T-cell (primary cell): ENCODE results near the gene CDHR3. TPM values are rescaled to one million over a fixed set of nuclear protein-coding genes. Genes with fewer than 3 reads are reported as not detected.

Experiments
- ATAC-seq, 4 experiments: fragments of 200-7000 bp in 3 of 4; fragments of 150-1000 bp in 1 of 4; cut with Tn5 transposase; replicated peaks in 1 of 4; 1 replicate in 3 of 4; 2 replicates in 1 of 4; pipeline ENCODE4 v1.10.0; 2021; ENCODE audit warnings: moderate library complexity in 3 of 4, mild to moderate bottlenecking in 2 of 4, moderate number of reproducible peaks in 1 of 4
- CTCF ChIA-PET, 2 donors: fragments of 300-600 bp; sonication (Branson Sonifier 250); formaldehyde crosslinking; loops; one replicate each; lab custom pipeline; 2022; ENCODE audit warnings: antibody characterized with exemption in 2 of 2; lab: Charles Lee
- POLR2A ChIA-PET, 2 donors: fragments of 300-600 bp; sonication (Branson Sonifier 250); formaldehyde crosslinking; loops; one replicate each; lab custom pipeline; 2022; ENCODE audit warnings: antibody characterized with exemption in 2 of 2; lab: Charles Lee
- DNase-seq, 35 experiments: peaks; one replicate each; pipeline versions ENCODE4 v3.0.0 to v3.0.0-alpha.2; 2013 to 2023
- H3K27ac ChIP-seq: one replicate; pipeline ENCODE4 v1.5.1; 2013; ENCODE audit warnings: low read length
- H3K27me3 ChIP-seq, 2 experiments: replicated peaks in 1 of 2; 1 replicate in 1 of 2; 2 replicates in 1 of 2; pipeline versions ENCODE4 v1.6.1 to v1.7.0; 2013; ENCODE audit warnings: low read length in 1 of 2, mixed read lengths in 1 of 2; ENCODE audit not compliant: control insufficient read depth in 2 of 2, insufficient read depth in 2 of 2; ENCODE audit errors: extremely low read depth in 1 of 2
- H3K36me3 ChIP-seq, 2 donors: 1 replicate in 1 of 2; 2 replicates in 1 of 2; pipeline versions ENCODE4 v1.6.1 to v1.7.0; 2013; ENCODE audit warnings: low read length in 1 of 2; ENCODE audit not compliant: control insufficient read depth in 2 of 2, insufficient read depth in 1 of 2; ENCODE audit errors: extremely low read depth in 1 of 2
- H3K4me1 ChIP-seq, 2 experiments: 1 replicate in 1 of 2; 2 replicates in 1 of 2; pipeline versions ENCODE4 v1.6.1 to v1.7.0; 2013; ENCODE audit warnings: low read length in 2 of 2, mixed read lengths in 1 of 2; ENCODE audit not compliant: insufficient read depth in 2 of 2, control insufficient read depth in 1 of 2; ENCODE audit errors: extremely low read depth in 1 of 2
- H3K4me3 ChIP-seq, 2 donors: 1 replicate in 1 of 2; 2 replicates in 1 of 2; pipeline versions ENCODE4 v1.5.1 to v1.7.0; 2013; ENCODE audit warnings: mild to moderate bottlenecking in 2 of 2, low read length in 1 of 2, moderate library complexity in 1 of 2; ENCODE audit not compliant: control insufficient read depth in 1 of 2; ENCODE audit errors: extremely low read depth in 1 of 2
- H3K9me3 ChIP-seq: 2 replicates; pipeline ENCODE4 v1.7.0; 2013
- H3K27ac Mint-ChIP-seq, 2 donors: one replicate each; pipeline ENCODE4 v1.8.0; 2020 to 2021; ENCODE audit warnings: mild to moderate bottlenecking in 2 of 2, mixed read lengths in 2 of 2
- H3K27me3 Mint-ChIP-seq, 2 donors: one replicate each; pipeline ENCODE4 v1.8.0; 2021 to 2022; ENCODE audit warnings: mixed read lengths in 2 of 2
- H3K36me3 Mint-ChIP-seq: one replicate; pipeline ENCODE4 v1.8.0; 2021; ENCODE audit warnings: mixed read lengths
- H3K4me1 Mint-ChIP-seq, 3 donors: one replicate each; pipeline ENCODE4 v1.8.0; 2020 to 2022; ENCODE audit warnings: mixed read lengths in 3 of 3, mild to moderate bottlenecking in 1 of 3
- H3K4me3 Mint-ChIP-seq, 3 donors: one replicate each; pipeline ENCODE4 v1.8.0; 2020 to 2022; ENCODE audit warnings: mild to moderate bottlenecking in 3 of 3, mixed read lengths in 3 of 3, moderate library complexity in 3 of 3
- H3K9me3 Mint-ChIP-seq, 3 donors: one replicate each; pipeline ENCODE4 v1.8.0; 2020 to 2022; ENCODE audit warnings: mixed read lengths in 3 of 3
- WGBS: methylation state at CpG from one replicate; pipeline ENCODE4 v1.1.5; 2013; ENCODE audit warnings: missing lambda C conversion rate; ENCODE audit not compliant: insufficient coverage; 5-methylcytosine and 5-hydroxymethylcytosine counted together
- total RNA-seq, 35 experiments: library from RNA in 6 of 35; stranded (reverse) in 6 of 35; fragments of 120-200 nt in 1 of 35; gene quantifications; one replicate each; pipeline versions ENCODE4 v1.2.1 to v1.2.4 and lab custom pipeline; 2013 to 2026

CDHR3 gene
- total RNA-seq, 5 donors from 2014 or later (not counting 1 experiment from before 2014, with no cell fraction given), result 10.5 to 18.5 (median 14.5) TPM

- POLR2A ChIA-PET, result interaction anchor here in 1 of 2 donors (0.5 to 0.6 kb wide), 2 partner anchors 22 to 24 kb away, joined by 4 read pairs; no protein-coding TSS in a partner anchor
- WGBS, result 100% methylated on average over 1 of the region's 3 CpGs
- no peak overlapping the region for H3K4me3 ChIP-seq
- peaks cover 0 to 25% of the 10 kb centered on the region in 2 experiments for H3K4me1 ChIP-seq
- no peaks in the 10 kb centered on the region for H3K9me3 ChIP-seq
- no peaks in the 10 kb centered on the region for H3K36me3 ChIP-seq
- CTCF ChIA-PET, result interaction anchor here (0.9 to 4.9 kb wide), 9 partner anchors 13 to 108 kb away, joined by 3 to 67 read pairs (median 5); no protein-coding TSS in a partner anchor
- no peaks in the 10 kb centered on the region for H3K36me3 Mint-ChIP-seq
- peaks cover 27 to 46% (median 31%) of the 10 kb centered on the region in 3 donors for H3K4me1 Mint-ChIP-seq
- no peak for ATAC-seq
- H3K27me3 ChIP-seq, result peaks cover 0 to 4% of the 10 kb centered on the region in 2 experiments
- H3K27me3 Mint-ChIP-seq, result no peaks in the 10 kb centered on the region
- no peak overlapping the region for H3K27ac ChIP-seq
- DNase-seq, result no peak
- no peak overlapping the region for H3K4me3 Mint-ChIP-seq
- H3K9me3 Mint-ChIP-seq, result no peaks in the 10 kb centered on the region
- no peak overlapping the region for H3K27ac Mint-ChIP-seq
Observed at GRCh38 chr7:106058928-106059324, 95.9 kb downstream of the CDHR3 start.

GRCh38 chr7:106059556-106059955 lies 96.5 kb downstream of the CDHR3 start:
- H3K27ac ChIP-seq, result no peak overlapping the region
- Mint-ChIP-seq H3K9me3 (no peaks in the 10 kb centered on the region), H3K27ac (no peak overlapping the region), H3K36me3 (no peaks in the 10 kb centered on the region), H3K4me1 (peaks cover 27 to 49% (median 31%) of the 10 kb centered on the region in 3 donors), H3K4me3 (no peak overlapping the region), H3K27me3 (no peaks in the 10 kb centered on the region)
- ChIA-PET CTCF (interaction anchor here (1.8 to 4.9 kb wide), 3 partner anchors 95 to 107 kb away, joined by 9 to 67 read pairs (median 59); no protein-coding TSS in a partner anchor), POLR2A (interaction anchor here in 1 of 2 donors (0.5 kb wide), 1 partner anchor 24 kb away, joined by 4 read pairs; no protein-coding TSS in a partner anchor)
- no peak overlapping the region for H3K4me3 ChIP-seq
- peaks cover 0 to 1% of the 10 kb centered on the region in 2 experiments for H3K27me3 ChIP-seq
- 83% methylated on average over 2 of the region's 2 CpGs for WGBS
- ATAC-seq (no peak), DNase-seq (no peak)
- H3K36me3 ChIP-seq, result no peaks in the 10 kb centered on the region
- H3K4me1 ChIP-seq, result peaks cover 0 to 25% of the 10 kb centered on the region in 2 experiments
- H3K9me3 ChIP-seq, result no peaks in the 10 kb centered on the region

DNA sequence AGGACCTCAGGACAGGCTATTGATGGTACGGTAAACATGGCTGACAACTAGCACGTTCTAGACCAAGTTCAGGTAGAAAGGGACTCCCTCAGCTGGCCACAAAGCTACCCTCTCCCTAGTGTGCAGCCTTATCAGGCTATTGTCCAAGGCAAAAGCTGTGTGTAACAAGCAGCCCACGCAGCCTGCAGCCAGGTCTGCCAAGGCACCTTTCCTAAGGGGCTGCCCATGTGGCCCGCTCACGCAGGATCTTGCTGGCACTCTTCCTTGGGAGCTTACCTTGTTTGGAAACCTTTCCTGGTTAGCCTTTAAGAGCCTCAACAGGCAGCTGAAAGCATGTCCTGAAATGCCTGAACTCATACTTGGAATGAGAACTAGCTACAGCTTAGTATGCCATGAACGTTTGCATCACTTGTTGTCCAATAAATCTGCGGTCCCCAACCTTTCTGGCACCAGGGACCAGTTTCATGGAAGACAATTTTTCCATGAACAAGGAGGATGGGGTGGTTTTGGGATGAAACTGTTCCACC lies 97.4 kb downstream of the CDHR3 start:
- H3K27me3 ChIP-seq, result no peaks in the 10 kb centered on the region
- H3K4me1 ChIP-seq, result peaks cover 0 to 25% of the 10 kb centered on the region in 2 experiments
- H3K27me3 Mint-ChIP-seq, result no peaks in the 10 kb centered on the region
- no peaks in the 10 kb centered on the region for H3K9me3 Mint-ChIP-seq
- no peaks in the 10 kb centered on the region for H3K9me3 ChIP-seq
- WGBS, result 94% methylated on average over 7 of the region's 7 CpGs
- H3K4me3 ChIP-seq, result no peak overlapping the region
- ATAC-seq (no peak), DNase-seq (no peak)
- POLR2A ChIA-PET, result no interaction called here
- no peaks in the 10 kb centered on the region for H3K36me3 ChIP-seq
- H3K4me1 Mint-ChIP-seq, result peaks cover 27 to 49% (median 31%) of the 10 kb centered on the region in 3 donors
- H3K27ac ChIP-seq, result no peak overlapping the region
- CTCF ChIA-PET, result interaction anchor here (0.7 to 1.8 kb wide), 5 partner anchors 11 to 94 kb away, joined by 3 to 12 read pairs (median 3); no protein-coding TSS in a partner anchor
- H3K4me3 Mint-ChIP-seq, result no peak overlapping the region
- no peaks in the 10 kb centered on the region for H3K36me3 Mint-ChIP-seq
- no peak overlapping the region for H3K27ac Mint-ChIP-seq

DNA sequence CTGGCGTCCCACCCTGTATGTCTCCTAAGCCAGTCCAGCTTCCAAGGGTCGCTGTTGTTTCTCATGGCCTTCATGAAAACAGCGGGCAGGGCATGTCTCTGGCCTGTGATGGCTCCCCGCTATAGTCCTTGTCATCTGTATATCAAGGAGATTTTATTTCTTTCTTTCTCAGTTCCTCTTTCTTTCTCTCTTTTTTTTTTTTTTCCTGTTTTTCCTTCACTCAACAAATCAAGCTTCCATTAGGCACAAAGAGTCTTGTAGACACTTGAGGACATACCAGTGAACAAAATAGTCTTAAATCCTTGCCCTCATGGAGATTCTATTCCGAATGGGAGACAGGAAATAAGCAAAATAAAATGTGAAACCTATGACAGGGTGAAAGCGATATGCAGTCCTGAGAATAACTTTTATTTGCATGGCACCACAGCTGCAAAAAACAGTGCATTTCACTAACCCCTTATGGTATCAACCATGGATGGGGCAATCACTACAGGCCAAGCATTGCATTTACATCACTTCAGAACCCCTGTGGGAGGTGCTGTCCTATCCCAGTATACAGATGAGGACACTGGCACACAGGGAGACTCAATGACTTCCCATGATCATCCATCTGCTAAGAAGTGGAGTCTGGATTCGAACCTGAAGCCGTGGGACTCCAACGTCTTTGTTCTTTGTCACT lies 98.4 kb downstream of the CDHR3 start:
- ATAC-seq (no peak), DNase-seq (no peak)
- H3K4me1 ChIP-seq, result peaks cover 0 to 25% of the 10 kb centered on the region in 2 experiments
- H3K27ac ChIP-seq, result no peak overlapping the region
- peaks cover 27 to 49% (median 31%) of the 10 kb centered on the region in 3 donors for H3K4me1 Mint-ChIP-seq
- POLR2A ChIA-PET, result interaction anchor here in 1 of 2 donors (0.5 to 0.6 kb wide), 2 partner anchors 43 to 534 kb away, joined by 3 to 5 read pairs; no protein-coding TSS in a partner anchor
- WGBS, result 83% methylated on average over 5 of the region's 9 CpGs
- H3K9me3 Mint-ChIP-seq, result no peaks in the 10 kb centered on the region
- peak overlapping the region in 1 of 2 donors; percentile 8 for H3K27ac Mint-ChIP-seq
- CTCF ChIA-PET, result interaction anchor here (0.6 to 1.8 kb wide), 8 partner anchors 9 to 283 kb away, joined by 3 to 12 read pairs (median 4); no protein-coding TSS in a partner anchor
- no peaks in the 10 kb centered on the region for H3K9me3 ChIP-seq
- H3K27me3 ChIP-seq, result no peaks in the 10 kb centered on the region
- no peak overlapping the region for H3K4me3 ChIP-seq
- H3K36me3 ChIP-seq, result no peaks in the 10 kb centered on the region
- H3K36me3 Mint-ChIP-seq, result no peaks in the 10 kb centered on the region
- H3K27me3 Mint-ChIP-seq, result no peaks in the 10 kb centered on the region
- H3K4me3 Mint-ChIP-seq, result no peak overlapping the region

DNA sequence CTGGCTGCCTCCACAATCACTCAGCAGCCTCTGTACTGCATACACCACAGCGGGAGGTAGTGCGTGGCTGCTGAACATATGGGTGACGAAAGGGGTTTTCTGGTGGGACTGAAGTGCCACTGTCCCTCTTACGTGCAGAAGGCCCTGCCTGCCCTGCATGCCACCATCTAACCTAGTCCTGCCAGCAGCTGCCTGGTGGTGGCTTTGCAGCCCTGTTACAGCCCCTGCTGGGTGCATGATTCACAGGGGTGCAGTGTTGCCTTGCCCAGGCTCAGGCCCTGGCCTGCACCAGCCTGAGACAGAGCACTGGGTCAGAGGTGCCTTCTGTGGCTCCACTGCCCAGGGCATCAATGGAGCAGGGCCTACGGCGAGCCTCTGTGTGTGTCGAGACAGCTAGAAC lies 98.9 kb downstream of the CDHR3 start:
- DNase-seq, result no peak

DNA sequence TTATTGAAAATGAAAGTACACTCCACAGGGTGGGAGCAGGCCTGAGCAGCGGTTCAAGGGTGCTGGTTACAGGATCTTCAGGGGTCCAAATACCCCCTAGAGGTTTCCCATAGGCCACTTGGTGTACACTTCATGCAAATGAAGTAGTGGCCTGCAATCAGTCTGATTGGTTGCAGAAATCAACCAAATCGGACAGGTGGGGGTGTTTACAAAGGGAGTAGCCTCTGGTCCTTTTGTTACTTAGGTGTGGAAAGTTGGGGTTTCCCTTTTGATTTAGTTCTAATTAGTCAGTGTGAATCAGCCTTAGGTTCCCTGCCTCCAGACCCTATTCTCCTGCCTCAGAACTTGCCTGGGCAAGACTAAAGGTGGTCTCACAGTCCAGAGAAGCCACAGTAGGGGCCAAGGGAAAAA lies 99.5 kb downstream of the CDHR3 start:
- Histone ChIP-seq H3K9me3 (no peaks in the 10 kb centered on the region), H3K4me1 (peaks cover 0 to 17% of the 10 kb centered on the region in 2 experiments), H3K4me3 (no peak overlapping the region), H3K27ac (no peak overlapping the region), H3K36me3 (no peaks in the 10 kb centered on the region), H3K27me3 (no peaks in the 10 kb centered on the region)
- H3K4me3 Mint-ChIP-seq, result no peak overlapping the region
- 100% methylated on average over 1 of the region's 2 CpGs for WGBS
- H3K36me3 Mint-ChIP-seq, result no peaks in the 10 kb centered on the region
- DNase-seq (no peak), ATAC-seq (no peak)
- H3K9me3 Mint-ChIP-seq, result no peaks in the 10 kb centered on the region
- no peaks in the 10 kb centered on the region for H3K27me3 Mint-ChIP-seq
- POLR2A ChIA-PET, result no interaction called here
- peak overlapping the region in 1 of 2 donors; percentile 41 for H3K27ac Mint-ChIP-seq
- CTCF ChIA-PET, result no interaction called here
- H3K4me1 Mint-ChIP-seq, result peaks cover 19 to 40% (median 21%) of the 10 kb centered on the region in 3 donors

More for the DNA sequence above, 98.9 kb downstream of the CDHR3 start:
- no peak overlapping the region for H3K27ac Mint-ChIP-seq
- no peaks in the 10 kb centered on the region for H3K36me3 Mint-ChIP-seq
- H3K27me3 Mint-ChIP-seq, result no peaks in the 10 kb centered on the region
- Histone ChIP-seq H3K27ac (no peak overlapping the region), H3K27me3 (no peaks in the 10 kb centered on the region), H3K36me3 (no peaks in the 10 kb centered on the region), H3K4me1 (peaks cover 0 to 22% of the 10 kb centered on the region in 2 experiments), H3K9me3 (no peaks in the 10 kb centered on the region), H3K4me3 (no peak overlapping the region)
- POLR2A ChIA-PET, result interaction anchor here in 1 of 2 donors (0.5 to 0.6 kb wide), 2 partner anchors 44 to 533 kb away, joined by 3 to 5 read pairs; no protein-coding TSS in a partner anchor
- H3K4me3 Mint-ChIP-seq, result no peak overlapping the region
- peaks cover 24 to 46% (median 27%) of the 10 kb centered on the region in 3 donors for H3K4me1 Mint-ChIP-seq
- WGBS, result 95% methylated on average over 6 of the region's 7 CpGs
- CTCF ChIA-PET, result interaction anchor here (0.6 to 1.3 kb wide), 4 partner anchors 8 to 283 kb away, joined by 3 to 6 read pairs (median 4); no protein-coding TSS in a partner anchor
- no peak for ATAC-seq
- H3K9me3 Mint-ChIP-seq, result no peaks in the 10 kb centered on the region
